ENCODE data around the gene GOLGA8A.

GRCh38 chr15:34470091-34470490 is 32.5 kb upstream of the GOLGA8A start:
- TF ChIP-seq CTCF (IDR thresholded peaks at IDR 0.05 in 4 of 5, conservative IDR thresholded peaks at IDR 0.05 in 1 of 5) (no peak), POLR2A (IDR thresholded peaks at IDR 0.05) (no peak)
